Central memory CD4-positive, alpha-beta T cell (primary cell): ENCODE results near the gene CLEC4G.

Experiments
- DNase-seq: peaks from one replicate; pipeline ENCODE4 v3.0.0; 2022

CLEC4G gene

GRCh38 chr19:7725791-7726190, 6.1 kb downstream of the CLEC4G start:
- no peak for DNase-seq

GRCh38 chr19:7722231-7722651, 9.7 kb downstream of the CLEC4G start:
- no peak for DNase-seq

- DNase-seq = no peak
Observed at GRCh38 chr19:7720351-7720750, 11.6 kb downstream of the CLEC4G start.

GRCh38 chr19:7718668-7719067, 13.2 kb downstream of the CLEC4G start:
- no peak for DNase-seq

GRCh38 chr19:7716762-7717161, 15.1 kb downstream of the CLEC4G start:
- no peak for DNase-seq

GRCh38 chr19:7715671-7716070, 16.2 kb downstream of the CLEC4G start:
- no peak for DNase-seq

GRCh38 chr19:7710616-7711015, 21.3 kb downstream of the CLEC4G start:
- no peak for DNase-seq

- DNase-seq = no peak
Observed at GRCh38 chr19:7709932-7710460, 21.9 kb downstream of the CLEC4G start.

- no peak for DNase-seq
Observed at GRCh38 chr19:7706955-7707456, 24.9 kb downstream of the CLEC4G start.

- DNase-seq = no peak
Observed at GRCh38 chr19:7706188-7706954, 25.5 kb downstream of the CLEC4G start.

GRCh38 chr19:7705387-7706187, 26.3 kb downstream of the CLEC4G start:
- DNase-seq = peak; percentile 80

GRCh38 chr19:7704280-7705060, 27.4 kb downstream of the CLEC4G start:
- DNase-seq = no peak

- no peak for DNase-seq
Observed at GRCh38 chr19:7703332-7703731, 28.6 kb downstream of the CLEC4G start.

GRCh38 chr19:7701654-7702457, 30.1 kb downstream of the CLEC4G start, which contains the start of gene FCER2:
Gene FCER2, minus strand, starts transcription at chr19:7702131. Its CDS starts 2,371 bp downstream, at chr19:7699760.
- no peak for DNase-seq

GRCh38 chr19:7701049-7701653, 30.8 kb downstream of the CLEC4G start:
- no peak for DNase-seq

- DNase-seq = no peak
Observed at GRCh38 chr19:7699417-7700401, 32.2 kb downstream of the CLEC4G start.

- DNase-seq = no peak
Observed at GRCh38 chr19:7699003-7699402, 32.9 kb downstream of the CLEC4G start.

- DNase-seq = no peak
Observed at GRCh38 chr19:7698583-7698982, 33.3 kb downstream of the CLEC4G start.

GRCh38 chr19:7697721-7698287, 34.1 kb downstream of the CLEC4G start:
- DNase-seq = no peak

- no peak for DNase-seq
Observed at GRCh38 chr19:7694499-7694898, 37.4 kb downstream of the CLEC4G start.
